ENCODE measurements around the gene DEK. TPM values are rescaled to one million over a fixed set of nuclear protein-coding genes. Genes with fewer than 3 reads are reported as not detected.

DEK gene
- total and polyA plus RNA-seq, 9 donors = 54.1 to 143 (median 78.9) TPM

- no peaks in the 10 kb centered on the region for H3K36me3 ChIP-seq
- intact Hi-C loops (cut with DNase I) = no loop called here
- TF ChIP-seq POLR2A (IDR thresholded peaks at IDR 0.05) (no peak), EP300 (IDR thresholded peaks at IDR 0.05) (no peak)
- TF ChIP-seq, protein P1, sequence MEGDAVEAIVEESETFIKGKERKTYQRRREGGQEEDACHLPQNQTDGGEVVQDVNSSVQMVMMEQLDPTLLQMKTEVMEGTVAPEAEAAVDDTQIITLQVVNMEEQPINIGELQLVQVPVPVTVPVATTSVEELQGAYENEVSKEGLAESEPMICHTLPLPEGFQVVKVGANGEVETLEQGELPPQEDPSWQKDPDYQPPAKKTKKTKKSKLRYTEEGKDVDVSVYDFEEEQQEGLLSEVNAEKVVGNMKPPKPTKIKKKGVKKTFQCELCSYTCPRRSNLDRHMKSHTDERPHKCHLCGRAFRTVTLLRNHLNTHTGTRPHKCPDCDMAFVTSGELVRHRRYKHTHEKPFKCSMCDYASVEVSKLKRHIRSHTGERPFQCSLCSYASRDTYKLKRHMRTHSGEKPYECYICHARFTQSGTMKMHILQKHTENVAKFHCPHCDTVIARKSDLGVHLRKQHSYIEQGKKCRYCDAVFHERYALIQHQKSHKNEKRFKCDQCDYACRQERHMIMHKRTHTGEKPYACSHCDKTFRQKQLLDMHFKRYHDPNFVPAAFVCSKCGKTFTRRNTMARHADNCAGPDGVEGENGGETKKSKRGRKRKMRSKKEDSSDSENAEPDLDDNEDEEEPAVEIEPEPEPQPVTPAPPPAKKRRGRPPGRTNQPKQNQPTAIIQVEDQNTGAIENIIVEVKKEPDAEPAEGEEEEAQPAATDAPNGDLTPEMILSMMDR (IDR thresholded peaks at IDR 0.05) = no peak
- no peaks in the 10 kb centered on the region for H3K27me3 ChIP-seq
- DNase-seq = no peak
- WGBS, 3 donors = 2 to 4% (median 2%) methylated on average over 46 to 67 of the region's 67 CpGs
- no peak overlapping the region for H3K4me3 ChIP-seq
- no peaks in the 10 kb centered on the region for H3K4me1 ChIP-seq (ENCODE audit: insufficient read depth)
- H3K27ac ChIP-seq = no peak overlapping the region
- H3K9me3 ChIP-seq = no peaks in the 10 kb centered on the region
Observed at GRCh38 chr6:18277237-18278006, 13.1 kb upstream of the DEK start.

GRCh38 chr6:18276610-18277236 lies 12.4 kb upstream of the DEK start:
- TF ChIP-seq, protein P1 (IDR thresholded peaks at IDR 0.05) = no peak
- TF ChIP-seq EP300 (IDR thresholded peaks at IDR 0.05) (no peak), POLR2A (IDR thresholded peaks at IDR 0.05) (no peak)
- H3K27ac ChIP-seq = no peak overlapping the region
- no peak for DNase-seq
- H3K9me3 ChIP-seq = no peaks in the 10 kb centered on the region
- 17% methylated on average over 12 of the region's 12 CpGs for WGBS, 3 donors
- no peaks in the 10 kb centered on the region for H3K4me1 ChIP-seq (ENCODE audit: insufficient read depth)
- H3K27me3 ChIP-seq = no peaks in the 10 kb centered on the region
- no peak overlapping the region for H3K4me3 ChIP-seq
- intact Hi-C loops (cut with DNase I) = no loop called here
- no peaks in the 10 kb centered on the region for H3K36me3 ChIP-seq

GRCh38 chr6:18270216-18270615 lies 5.9 kb upstream of the DEK start:
- H3K4me1 ChIP-seq (ENCODE audit: insufficient read depth) = no peaks in the 10 kb centered on the region
- no peak overlapping the region for H3K27ac ChIP-seq
- no peaks in the 10 kb centered on the region for H3K27me3 ChIP-seq
- no peaks in the 10 kb centered on the region for H3K36me3 ChIP-seq
- intact Hi-C loops (cut with DNase I) = no loop called here
- 75 to 81% (median 78%) methylated on average over 4 of the region's 4 CpGs for WGBS, 3 donors
- no peak for DNase-seq
- H3K4me3 ChIP-seq = no peak overlapping the region
- TF ChIP-seq, protein P1 (IDR thresholded peaks at IDR 0.05) = no peak
- no peak for TF ChIP-seq EP300 (IDR thresholded peaks at IDR 0.05)
- no peak for TF ChIP-seq POLR2A (IDR thresholded peaks at IDR 0.05)
- no peaks in the 10 kb centered on the region for H3K9me3 ChIP-seq

DNA sequence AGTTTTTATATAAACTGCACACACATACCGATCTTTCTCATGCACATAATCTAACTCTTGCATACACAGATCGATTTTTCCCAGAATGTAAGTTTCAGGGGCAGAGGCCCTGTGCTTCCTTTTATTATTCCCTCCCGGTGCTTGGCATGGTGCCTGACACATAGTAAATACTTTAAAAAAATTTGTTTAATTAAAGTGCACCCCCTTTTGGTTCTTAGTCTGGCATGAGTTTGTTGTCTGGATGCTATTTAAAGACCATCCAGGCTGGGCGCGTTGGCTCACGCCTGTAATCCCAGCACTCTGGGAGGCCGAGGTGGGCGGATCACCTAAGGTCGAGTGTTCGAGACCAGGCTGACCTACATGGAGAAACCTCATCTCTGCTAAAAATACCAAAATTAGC lies 5.4 kb upstream of the DEK start:
- intact Hi-C loops (cut with DNase I) = loop anchor here in 1 of 4 donors (10.0 kb wide), 1 partner anchor 115 kb away; the partner anchor contains the start of genes KDM1B and TPMT
- H3K36me3 ChIP-seq = no peaks in the 10 kb centered on the region
- H3K4me1 ChIP-seq (ENCODE audit: insufficient read depth) = no peaks in the 10 kb centered on the region
- no peaks in the 10 kb centered on the region for H3K9me3 ChIP-seq
- H3K27me3 ChIP-seq = no peaks in the 10 kb centered on the region
- H3K4me3 ChIP-seq = no peak overlapping the region
- H3K27ac ChIP-seq = no peak overlapping the region
- 49 to 62% (median 54%) methylated on average over 10 of the region's 10 CpGs for WGBS, 3 donors
- no peak for DNase-seq
- no peak for TF ChIP-seq POLR2A (IDR thresholded peaks at IDR 0.05)
- TF ChIP-seq EP300 (IDR thresholded peaks at IDR 0.05) = no peak
- TF ChIP-seq, protein P1 (IDR thresholded peaks at IDR 0.05) = no peak
